Activated naive CD8-positive, alpha-beta T cell (primary cell): Measurements from ENCODE around the gene CAMTA1.

Experiments
- H3K27ac Mint-ChIP-seq: one replicate; pipeline ENCODE4 v1.8.0; 2021; ENCODE audit warnings: mixed read lengths
- H3K27me3 Mint-ChIP-seq: one replicate; pipeline ENCODE4 v1.8.0; 2021; ENCODE audit warnings: mixed read lengths
- H3K36me3 Mint-ChIP-seq: one replicate; pipeline ENCODE4 v1.8.0; 2021; ENCODE audit warnings: mixed read lengths
- H3K4me1 Mint-ChIP-seq: one replicate; pipeline ENCODE4 v1.8.0; 2021; ENCODE audit warnings: low read depth, mixed read lengths
- H3K4me3 Mint-ChIP-seq: one replicate; pipeline ENCODE4 v1.8.0; 2021; ENCODE audit warnings: mild to moderate bottlenecking, mixed read lengths
- H3K9me3 Mint-ChIP-seq: one replicate; pipeline ENCODE4 v1.8.0; 2021; ENCODE audit warnings: low read depth, mixed read lengths

Gene CAMTA1

DNA sequence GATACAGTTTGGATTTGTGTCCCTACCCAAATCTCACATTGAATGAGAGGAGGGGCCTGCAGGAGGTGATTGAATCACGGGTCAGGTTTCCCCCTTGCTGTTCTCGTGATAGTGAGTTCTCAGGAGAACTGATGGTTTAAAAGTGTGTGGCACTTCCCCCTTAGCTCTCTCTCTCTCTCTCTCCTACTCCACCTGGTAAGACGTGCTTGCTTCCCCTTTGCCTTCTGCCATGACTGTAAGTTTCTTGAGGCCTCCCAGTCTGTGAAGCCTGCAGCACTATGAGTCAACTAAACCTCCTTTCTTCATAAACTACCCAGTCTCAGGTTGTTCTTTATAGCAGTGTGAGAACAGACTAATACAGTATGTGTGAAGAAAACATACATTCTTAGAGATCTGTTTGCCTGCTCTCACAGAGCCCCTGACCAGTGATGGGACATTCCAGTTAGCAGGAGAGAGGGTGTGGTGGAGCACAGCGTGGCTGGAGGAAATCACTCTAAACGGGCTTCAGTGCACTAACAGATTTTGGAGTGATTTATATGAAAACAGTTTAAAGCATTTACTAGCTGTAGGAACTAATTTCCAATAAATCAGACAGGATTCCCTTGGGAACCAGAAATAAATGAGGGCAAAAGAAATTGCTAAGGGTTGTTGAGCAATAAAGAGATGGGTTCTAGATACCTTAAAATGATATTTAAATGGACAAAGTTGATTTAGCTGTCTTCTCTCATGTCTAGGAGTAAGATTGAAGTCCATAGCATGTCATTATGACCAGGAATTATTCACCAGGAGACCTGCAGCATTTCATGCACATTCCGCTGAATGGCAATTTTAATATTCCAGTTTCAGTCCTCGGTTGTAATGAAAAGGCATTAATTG lies 411.0 kb downstream of the CAMTA1 start:
- no peaks in the 10 kb centered on the region for H3K4me1 Mint-ChIP-seq
- no peak overlapping the region for H3K4me3 Mint-ChIP-seq
- H3K36me3 Mint-ChIP-seq, result no peaks in the 10 kb centered on the region
- H3K9me3 Mint-ChIP-seq, result no peaks in the 10 kb centered on the region
- no peak overlapping the region for H3K27ac Mint-ChIP-seq
- no peaks in the 10 kb centered on the region for H3K27me3 Mint-ChIP-seq

GRCh38 chr1:7198664-7199063 lies 413.4 kb downstream of the CAMTA1 start:
- Mint-ChIP-seq H3K36me3 (no peaks in the 10 kb centered on the region), H3K9me3 (peaks cover 5% of the 10 kb centered on the region), H3K4me3 (no peak overlapping the region), H3K4me1 (no peaks in the 10 kb centered on the region), H3K27ac (no peak overlapping the region), H3K27me3 (no peaks in the 10 kb centered on the region)

DNA sequence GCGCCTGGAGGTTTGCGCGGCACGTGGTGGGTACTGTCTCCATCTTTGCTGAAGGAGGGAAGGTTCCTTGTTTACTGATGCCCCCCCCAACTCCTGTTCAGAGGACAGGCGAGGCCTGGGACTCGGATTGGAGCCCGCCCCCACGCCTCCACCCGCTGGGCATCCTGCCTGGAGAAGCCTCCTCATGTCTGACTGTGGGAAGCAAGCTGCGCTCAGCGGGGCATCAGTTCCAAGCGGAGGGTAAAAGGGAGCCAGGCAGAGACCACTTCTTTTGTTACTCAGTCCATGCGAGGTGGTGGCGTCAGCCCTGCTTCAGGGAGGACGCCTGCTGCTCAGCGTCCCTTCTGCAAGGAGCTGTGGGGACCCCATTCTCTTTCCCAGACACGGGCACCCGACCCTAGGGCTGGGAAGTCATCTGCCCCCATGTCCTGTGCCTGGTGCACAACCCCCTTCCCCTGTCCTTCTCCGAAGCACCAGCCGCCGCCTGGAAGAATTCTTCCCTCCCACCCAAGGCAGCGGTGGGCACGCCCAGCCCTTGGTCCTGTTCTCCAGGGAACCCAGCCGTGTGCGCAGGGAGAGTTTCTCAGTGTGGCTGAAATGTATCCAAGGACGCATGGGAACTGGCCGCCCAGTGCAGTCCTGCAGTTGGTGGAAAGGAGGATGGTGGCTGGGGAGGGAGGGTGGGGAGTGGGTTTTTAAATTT lies 414.0 kb downstream of the CAMTA1 start:
- Mint-ChIP-seq H3K4me1 (no peaks in the 10 kb centered on the region), H3K27ac (no peak overlapping the region), H3K36me3 (no peaks in the 10 kb centered on the region), H3K27me3 (no peaks in the 10 kb centered on the region), H3K4me3 (no peak overlapping the region), H3K9me3 (peaks cover 5% of the 10 kb centered on the region)

DNA sequence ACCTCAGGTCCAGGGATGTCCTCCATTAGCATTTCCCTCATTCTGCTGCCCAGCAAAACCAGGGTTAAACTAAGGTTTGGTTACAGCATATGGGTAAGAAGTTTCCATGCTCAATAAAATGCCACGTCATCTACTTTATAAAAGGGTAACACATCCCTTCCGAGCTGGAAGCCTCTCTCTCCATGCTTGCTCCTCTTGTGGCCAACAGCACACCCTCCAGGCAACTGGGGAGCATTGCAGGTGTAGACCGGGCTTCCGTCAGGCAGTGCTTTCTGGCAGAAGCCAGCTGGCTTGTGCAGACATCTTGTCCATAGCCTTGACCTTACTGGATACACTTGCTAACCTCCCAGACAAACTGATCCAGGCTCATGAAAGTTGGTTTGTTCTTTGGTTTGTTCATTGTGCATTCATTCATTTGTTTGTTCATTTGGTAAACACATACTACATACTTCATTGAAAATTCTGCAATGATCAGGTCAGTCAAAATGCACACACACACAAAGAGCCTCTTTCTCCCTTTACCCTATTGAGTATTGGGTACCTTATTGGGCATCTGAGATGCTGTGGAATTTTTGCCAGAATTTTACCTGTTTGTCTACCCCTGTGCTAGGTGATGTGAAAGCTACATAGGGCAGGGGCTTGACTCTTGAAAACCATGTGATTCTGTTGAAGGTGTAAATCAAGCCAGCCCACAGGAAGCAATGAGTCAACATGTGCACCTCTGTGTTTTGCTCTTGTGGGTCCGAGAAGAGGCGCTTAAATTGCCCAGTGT lies 422.8 kb downstream of the CAMTA1 start:
- H3K9me3 Mint-ChIP-seq, result no peaks in the 10 kb centered on the region
- H3K4me1 Mint-ChIP-seq, result no peaks in the 10 kb centered on the region
- no peak overlapping the region for H3K4me3 Mint-ChIP-seq
- no peak overlapping the region for H3K27ac Mint-ChIP-seq
- H3K27me3 Mint-ChIP-seq, result peaks cover 42% of the 10 kb centered on the region
- H3K36me3 Mint-ChIP-seq, result no peaks in the 10 kb centered on the region

DNA sequence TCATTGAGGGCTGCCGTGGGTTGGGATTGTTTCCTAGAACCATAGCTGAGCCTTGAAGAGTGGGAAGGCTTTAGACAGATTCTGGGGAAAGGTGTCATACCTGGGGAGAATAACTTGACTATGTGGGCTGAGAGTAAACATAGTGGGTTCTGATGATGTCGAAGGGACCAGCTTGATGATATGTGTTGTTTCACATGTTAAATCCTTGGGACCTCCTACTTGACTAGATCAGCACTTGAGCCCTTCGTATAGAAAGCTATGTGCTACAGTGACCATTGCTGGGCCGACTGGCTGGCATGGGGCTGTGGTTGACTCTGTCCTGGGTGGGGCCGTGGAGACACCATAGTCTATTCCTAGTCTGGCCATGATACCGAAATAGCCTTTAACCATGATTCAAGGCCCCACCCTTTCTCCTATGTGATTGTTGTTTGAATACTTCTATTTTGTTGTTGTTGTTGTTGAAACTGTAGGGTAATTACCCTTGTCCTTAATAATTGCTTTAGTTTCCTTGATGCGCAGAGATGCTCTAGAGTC lies 423.5 kb downstream of the CAMTA1 start:
- Mint-ChIP-seq H3K27me3 (peaks cover 42% of the 10 kb centered on the region), H3K4me3 (no peak overlapping the region), H3K27ac (no peak overlapping the region), H3K4me1 (no peaks in the 10 kb centered on the region), H3K9me3 (no peaks in the 10 kb centered on the region), H3K36me3 (no peaks in the 10 kb centered on the region)

- Mint-ChIP-seq H3K4me1 (no peaks in the 10 kb centered on the region), H3K36me3 (no peaks in the 10 kb centered on the region), H3K4me3 (no peak overlapping the region), H3K9me3 (no peaks in the 10 kb centered on the region), H3K27me3 (peaks cover 42% of the 10 kb centered on the region), H3K27ac (no peak overlapping the region)
Measured at GRCh38 chr1:7209336-7209735, 424.1 kb downstream of the CAMTA1 start.

DNA sequence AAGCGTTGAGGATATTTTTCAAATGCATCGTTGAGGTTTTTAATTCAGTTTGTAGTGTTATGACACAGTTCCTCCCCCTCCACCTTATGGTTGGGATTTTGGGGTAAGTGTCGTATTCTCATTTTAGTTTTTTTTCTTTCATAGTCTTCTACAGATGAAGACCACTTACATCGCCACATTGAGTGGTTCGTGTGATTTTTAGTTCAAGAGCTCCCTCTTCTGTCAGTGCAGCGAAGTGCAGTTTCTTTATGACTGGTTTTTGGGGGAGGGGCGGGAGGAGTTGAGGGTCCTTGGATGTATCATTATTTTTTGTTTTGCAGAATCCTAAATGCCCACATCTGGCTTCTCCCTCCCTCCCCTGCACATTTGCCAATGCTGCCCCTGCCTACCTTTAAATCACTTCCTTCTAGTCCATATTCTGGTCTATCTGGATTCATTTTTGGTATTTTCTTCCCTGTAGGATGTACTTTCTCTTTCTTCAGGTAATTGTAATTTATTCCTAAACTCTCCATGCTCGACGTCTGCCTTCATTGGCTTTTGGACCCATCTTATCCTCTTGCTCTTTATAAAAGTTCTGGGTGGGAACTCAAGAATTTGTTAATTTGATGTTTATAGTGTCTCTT lies 433.1 kb downstream of the CAMTA1 start:
- Mint-ChIP-seq H3K27me3 (peaks cover 24% of the 10 kb centered on the region), H3K27ac (no peak overlapping the region), H3K4me1 (peaks cover 2% of the 10 kb centered on the region), H3K4me3 (no peak overlapping the region), H3K36me3 (no peaks in the 10 kb centered on the region), H3K9me3 (no peaks in the 10 kb centered on the region)

DNA sequence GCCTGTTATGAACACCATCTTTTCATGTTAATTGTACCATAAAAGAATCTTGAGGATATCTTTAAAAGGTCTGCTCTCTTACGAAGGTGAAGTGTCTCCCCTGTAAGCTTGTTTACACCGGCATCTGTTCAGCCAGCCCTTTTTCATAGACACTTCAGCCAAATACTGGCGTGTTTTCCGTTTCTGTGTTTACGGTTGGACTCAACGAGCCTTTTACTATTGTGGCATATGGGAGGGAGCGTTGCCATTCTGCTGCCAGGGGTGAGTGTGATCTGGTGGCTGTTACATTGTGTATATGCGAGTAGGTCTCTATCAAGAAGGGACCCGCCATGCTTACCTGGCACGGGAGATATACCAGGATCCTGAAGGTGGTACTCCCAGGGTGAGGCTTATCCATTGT lies 433.8 kb downstream of the CAMTA1 start:
- H3K4me3 Mint-ChIP-seq, result no peak overlapping the region
- H3K9me3 Mint-ChIP-seq, result no peaks in the 10 kb centered on the region
- H3K36me3 Mint-ChIP-seq, result no peaks in the 10 kb centered on the region
- H3K27ac Mint-ChIP-seq, result no peak overlapping the region
- H3K27me3 Mint-ChIP-seq, result peaks cover 24% of the 10 kb centered on the region
- H3K4me1 Mint-ChIP-seq, result peaks cover 2% of the 10 kb centered on the region

- no peak overlapping the region for H3K27ac Mint-ChIP-seq
- H3K27me3 Mint-ChIP-seq, result peaks cover 21% of the 10 kb centered on the region
- no peak overlapping the region for H3K4me3 Mint-ChIP-seq
- no peaks in the 10 kb centered on the region for H3K36me3 Mint-ChIP-seq
- H3K9me3 Mint-ChIP-seq, result no peaks in the 10 kb centered on the region
- peaks cover 2% of the 10 kb centered on the region for H3K4me1 Mint-ChIP-seq
Measured at GRCh38 chr1:7220007-7220406, 434.8 kb downstream of the CAMTA1 start.

DNA sequence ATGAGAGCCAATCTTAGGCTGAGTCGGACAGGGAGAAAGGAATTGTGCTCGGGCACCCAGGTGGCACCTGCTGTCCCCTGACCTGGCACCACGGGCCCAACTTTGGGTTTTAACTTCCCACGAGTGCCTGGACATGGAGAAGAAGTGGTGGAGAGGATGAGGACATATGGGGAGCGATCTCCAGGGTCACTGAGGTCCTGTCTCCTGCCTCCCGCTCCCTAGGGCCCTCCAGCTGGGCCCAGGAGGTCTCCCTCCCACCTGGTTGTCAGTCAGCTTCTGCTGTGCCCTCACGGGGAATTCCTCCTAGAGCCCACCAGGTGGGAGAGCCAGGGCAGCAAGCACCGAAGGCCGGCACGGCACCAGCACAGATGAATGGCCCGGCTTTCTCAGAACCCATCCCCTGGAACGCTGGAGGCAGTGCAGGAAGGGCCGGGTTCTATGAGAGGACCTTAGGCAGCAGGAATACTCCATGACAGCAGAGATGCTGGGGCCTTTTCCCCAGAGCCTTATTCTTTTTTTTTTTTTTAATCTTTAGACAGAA lies 435.5 kb downstream of the CAMTA1 start:
- no peak overlapping the region for H3K27ac Mint-ChIP-seq
- peaks cover 2% of the 10 kb centered on the region for H3K4me1 Mint-ChIP-seq
- H3K4me3 Mint-ChIP-seq, result no peak overlapping the region
- no peaks in the 10 kb centered on the region for H3K9me3 Mint-ChIP-seq
- H3K27me3 Mint-ChIP-seq, result peaks cover 20% of the 10 kb centered on the region
- H3K36me3 Mint-ChIP-seq, result no peaks in the 10 kb centered on the region

DNA sequence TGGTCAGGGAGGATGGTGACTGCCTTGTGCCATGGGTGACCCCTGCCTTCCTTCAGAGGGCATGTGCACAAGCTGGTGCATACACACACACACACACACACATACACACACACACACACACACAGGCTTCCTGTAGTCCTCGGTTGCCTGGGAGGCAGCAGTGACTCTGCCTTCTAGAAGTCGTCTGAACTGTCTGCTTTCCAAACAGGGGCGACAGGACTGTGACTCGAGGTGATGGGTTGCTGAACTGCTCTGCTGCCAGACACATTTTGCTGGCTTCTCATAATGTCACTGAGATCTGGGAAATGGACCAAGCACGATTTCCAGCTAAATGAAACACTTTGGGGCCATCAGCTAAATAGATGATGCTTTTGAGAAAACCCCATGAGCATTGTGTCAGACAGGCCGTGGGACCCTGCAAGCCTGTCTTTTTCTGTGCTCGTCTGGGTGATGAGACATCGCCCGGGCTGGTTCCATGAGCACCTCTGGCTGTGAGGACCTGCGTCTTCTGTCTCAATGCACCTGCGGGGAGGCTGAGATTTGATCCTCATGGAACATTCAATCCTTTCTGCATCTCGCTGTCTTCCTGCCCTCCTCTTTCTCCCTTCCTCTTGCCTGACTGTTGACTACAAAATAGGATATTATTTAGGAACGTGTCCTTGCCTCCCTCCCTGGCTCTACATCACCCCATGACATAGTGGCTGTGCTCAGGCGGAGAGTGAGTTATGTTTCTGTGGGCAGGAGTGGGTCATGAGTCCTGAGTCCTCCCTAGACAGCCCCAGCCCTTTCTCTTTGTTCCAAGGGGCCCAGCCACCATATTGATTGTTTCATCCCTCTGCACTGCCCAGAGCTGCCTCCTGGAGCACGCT lies 436.8 kb downstream of the CAMTA1 start:
- Mint-ChIP-seq H3K27ac (no peak overlapping the region), H3K4me3 (no peak overlapping the region)

GRCh38 chr1:7222695-7223015 lies 437.4 kb downstream of the CAMTA1 start:
- Mint-ChIP-seq H3K9me3 (no peaks in the 10 kb centered on the region), H3K27me3 (peaks cover 18% of the 10 kb centered on the region), H3K4me1 (no peaks in the 10 kb centered on the region), H3K27ac (no peak overlapping the region), H3K4me3 (no peak overlapping the region), H3K36me3 (no peaks in the 10 kb centered on the region)

More for the DNA sequence above, 436.8 kb downstream of the CAMTA1 start:
- peaks cover 16% of the 10 kb centered on the region for H3K27me3 Mint-ChIP-seq
- H3K36me3 Mint-ChIP-seq, result no peaks in the 10 kb centered on the region
- no peaks in the 10 kb centered on the region for H3K9me3 Mint-ChIP-seq
- no peaks in the 10 kb centered on the region for H3K4me1 Mint-ChIP-seq

DNA sequence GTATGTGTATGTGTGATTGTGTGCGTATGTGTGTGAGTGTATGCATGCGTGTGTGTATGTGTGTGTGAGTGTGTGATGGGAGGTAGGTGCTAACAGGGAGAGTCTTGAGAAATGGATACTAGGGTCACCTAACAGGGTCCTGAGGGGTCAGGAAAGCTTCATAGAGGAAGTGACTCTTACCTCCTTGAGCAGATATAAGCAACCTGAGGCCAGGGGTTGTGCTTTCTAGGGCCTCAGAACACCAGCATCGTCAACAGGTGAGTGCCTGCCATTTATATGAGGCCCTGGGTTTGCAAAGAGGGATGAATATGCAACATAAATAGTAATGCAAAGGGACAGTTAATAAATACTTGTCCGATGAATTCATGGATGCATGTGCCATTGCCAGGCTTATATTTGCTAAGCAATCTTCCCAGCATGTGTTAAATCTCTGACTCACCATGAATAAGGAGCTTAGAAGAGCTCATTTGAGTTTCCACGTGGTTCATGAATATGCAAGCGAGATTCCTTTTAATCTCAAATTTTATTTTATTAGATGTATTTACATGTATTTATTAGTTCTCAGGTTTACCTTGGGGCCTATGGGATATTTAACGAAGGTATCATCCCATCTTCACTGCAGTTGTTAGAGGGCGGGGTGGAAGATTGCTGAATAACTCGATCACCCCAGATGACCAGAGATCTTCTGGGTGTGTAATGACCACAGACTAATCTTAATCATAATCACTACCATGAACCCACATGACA lies 438.3 kb downstream of the CAMTA1 start:
- no peaks in the 10 kb centered on the region for H3K9me3 Mint-ChIP-seq
- H3K27me3 Mint-ChIP-seq, result peaks cover 13% of the 10 kb centered on the region
- no peaks in the 10 kb centered on the region for H3K36me3 Mint-ChIP-seq
- no peaks in the 10 kb centered on the region for H3K4me1 Mint-ChIP-seq
- no peak overlapping the region for H3K4me3 Mint-ChIP-seq
- H3K27ac Mint-ChIP-seq, result no peak overlapping the region
